Erythroblast (primary cell): ENCODE data around the gene SYK.
"Not testable (repeated sequence)": the region's sequence is repeated elsewhere in the genome, so short reads cannot be mapped to it uniquely, and the experiment has no call there.

Source experiments
- DNase-seq, 2 experiments: peaks; one replicate each; lab custom pipeline; 2025; lab: John Stamatoyannopoulos, UW
- GATA1 ChIP-seq: IDR thresholded peaks from 2 replicates; pipeline ENCODE4 v1.6.1; 2011; ENCODE audit warnings: low read depth, mild to moderate bottlenecking, control low read depth, low read length, moderate library complexity
- POLR2A ChIP-seq: IDR thresholded peaks from 2 replicates; pipeline ENCODE4 v1.6.1; 2011; ENCODE audit warnings: mild to moderate bottlenecking, low read length

Gene SYK

DNA sequence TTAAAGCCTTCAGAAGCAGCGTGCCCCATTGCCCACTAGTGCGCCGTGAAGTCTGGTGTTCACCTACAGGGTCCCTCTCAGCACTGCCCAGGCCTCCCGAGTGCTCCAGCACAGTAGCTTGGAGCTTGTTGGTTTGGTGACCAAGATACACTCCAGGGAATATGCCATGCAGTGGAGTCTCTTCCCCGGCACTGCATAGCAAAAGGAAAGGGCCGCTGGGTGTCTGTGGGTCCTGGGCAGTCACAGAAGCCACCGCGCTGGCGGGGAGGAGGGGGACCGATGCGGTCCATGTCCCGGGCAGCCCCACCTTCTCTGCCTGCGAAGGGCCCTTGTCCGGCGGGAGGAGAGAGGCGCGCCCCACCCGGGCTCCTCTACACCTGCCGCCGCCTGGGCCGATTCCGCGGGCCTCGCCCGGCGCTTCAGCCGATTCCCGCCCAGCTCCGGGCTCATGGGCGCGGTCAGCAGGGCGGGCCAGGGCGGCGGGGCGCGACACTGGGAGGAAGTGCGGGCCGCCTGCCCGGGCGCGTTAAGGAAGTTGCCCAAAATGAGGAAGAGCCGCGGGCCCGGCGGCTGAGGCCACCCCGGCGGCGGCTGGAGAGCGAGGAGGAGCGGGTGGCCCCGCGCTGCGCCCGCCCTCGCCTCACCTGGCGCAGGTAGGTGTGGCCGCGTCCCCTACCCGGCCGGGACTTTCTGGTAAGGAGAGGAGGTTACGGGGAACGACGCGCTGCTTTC lies at the start of gene SYK:
SYK (plus strand) TSS at position 579 of the 732 bp plus-strand sequence. CDS start 42,080 bp downstream, outside the sequence.
- DNase-seq, result peak; percentile 61 to 62
- TF ChIP-seq POLR2A (peak; percentile 60), GATA1 (no peak)

DNA sequence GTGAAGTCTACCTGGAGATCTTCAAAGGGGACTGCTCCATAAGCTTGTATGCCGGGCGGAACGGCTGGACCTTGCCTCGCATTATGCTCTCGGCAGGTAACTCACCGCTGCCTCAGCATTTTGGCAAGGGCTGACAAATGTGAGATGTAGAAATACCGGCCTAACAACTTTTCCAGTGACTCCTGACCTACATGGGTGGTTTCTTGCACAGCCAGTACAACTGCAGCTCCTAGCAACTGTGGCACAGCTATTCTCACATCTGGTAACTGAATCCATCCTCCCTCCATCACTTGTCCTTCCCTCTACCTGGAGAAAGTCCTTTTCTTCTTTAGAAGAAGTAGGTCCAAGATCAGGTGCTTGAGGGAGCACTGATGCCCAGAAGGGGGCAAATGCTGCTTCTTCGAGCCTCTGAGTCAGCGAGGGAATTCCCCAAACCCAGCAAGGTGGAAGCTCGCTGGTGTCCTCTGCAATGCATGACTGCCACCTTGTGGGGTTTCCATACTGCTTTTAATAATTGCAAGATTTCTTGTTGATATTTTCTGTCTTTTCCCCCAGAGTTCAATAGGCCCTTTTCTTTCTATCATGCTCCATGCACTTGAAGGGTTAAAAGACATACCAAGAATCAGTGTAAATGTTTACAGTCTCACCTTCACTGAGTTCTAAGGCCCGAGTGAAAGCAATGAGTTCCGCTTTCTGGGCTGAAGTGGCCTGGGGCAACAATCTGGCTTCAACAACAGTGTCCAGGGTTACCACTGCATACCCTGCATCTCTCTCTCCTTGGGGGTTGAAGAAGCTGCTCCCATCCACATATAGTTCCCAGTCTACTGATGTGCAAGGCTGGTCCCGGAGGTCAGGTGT lies 45.9 kb upstream of the SYK start:
- peak in 1 of 2 experiments; percentile 18 for DNase-seq

DNA sequence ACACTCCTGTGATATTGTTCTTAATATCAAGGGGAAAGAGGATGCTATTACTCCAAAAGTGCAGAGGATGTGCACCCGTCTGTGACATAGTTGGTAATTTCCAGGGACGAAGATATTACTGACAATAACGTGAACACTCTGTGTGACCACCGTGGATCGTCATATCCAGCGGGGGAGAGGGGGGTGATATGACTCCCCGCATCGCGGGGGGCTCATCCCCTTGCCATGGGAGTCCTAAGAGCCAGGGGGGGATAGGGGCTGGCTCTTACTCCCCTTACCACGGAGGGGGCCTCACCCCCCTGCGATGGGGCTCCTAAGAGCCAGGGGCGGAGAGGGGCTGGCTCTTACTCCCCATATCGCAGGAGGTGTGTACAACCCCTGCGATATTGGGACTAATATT lies 41.0 kb upstream of the SYK start:
- DNase-seq, result not testable (repeated sequence)

DNA sequence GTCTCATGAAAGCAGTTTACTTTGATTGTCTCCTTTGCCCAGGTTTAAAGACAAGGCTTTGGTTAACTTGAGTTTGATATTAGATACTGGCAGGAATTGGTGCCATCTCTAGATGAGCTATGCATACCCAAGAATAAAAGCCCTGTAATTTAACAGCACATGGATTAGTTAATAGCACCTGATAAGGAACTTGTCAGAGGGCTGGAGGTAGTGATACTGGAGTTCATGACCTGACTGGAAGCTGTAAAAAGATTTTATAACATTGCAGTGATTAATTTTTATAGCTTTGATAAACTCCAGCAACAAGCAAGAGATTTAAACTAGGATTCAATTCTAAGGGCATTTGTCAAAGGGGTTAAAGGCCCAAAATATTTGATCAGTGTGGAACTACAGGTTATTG lies 34.9 kb upstream of the SYK start:
- TF ChIP-seq POLR2A (no peak), GATA1 (no peak)

DNA sequence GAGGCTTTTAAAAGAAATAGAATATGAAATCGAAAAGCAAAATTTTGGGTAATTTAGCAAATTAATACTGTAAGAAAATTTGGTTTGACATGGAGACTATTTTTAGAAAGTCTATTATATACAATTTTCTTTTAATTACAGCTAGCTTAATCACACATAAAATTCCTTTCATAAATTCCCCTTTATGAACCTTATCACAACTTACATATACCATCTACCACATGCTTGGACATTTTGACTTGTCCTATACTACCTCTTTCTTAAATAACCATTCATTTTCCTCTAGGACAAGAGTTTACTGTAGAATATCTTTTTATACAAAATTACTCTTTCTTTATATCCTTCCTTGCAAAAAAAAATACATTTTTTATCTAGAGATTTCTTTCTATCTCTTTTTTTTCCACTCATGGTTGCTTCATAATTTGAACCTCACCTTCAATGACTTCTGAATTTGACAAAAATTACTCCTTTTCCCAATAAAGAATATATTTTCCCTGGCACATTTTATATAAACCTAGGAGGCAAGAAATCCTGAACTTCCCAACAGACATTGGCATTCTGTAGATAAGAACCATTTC lies 34.0 kb upstream of the SYK start:
- DNase-seq, result peak in 1 of 2 experiments; percentile 3
- TF ChIP-seq POLR2A, result no peak
- TF ChIP-seq GATA1, result no peak

More for the DNA sequence above, 34.9 kb upstream of the SYK start:
- no peak for DNase-seq

DNA sequence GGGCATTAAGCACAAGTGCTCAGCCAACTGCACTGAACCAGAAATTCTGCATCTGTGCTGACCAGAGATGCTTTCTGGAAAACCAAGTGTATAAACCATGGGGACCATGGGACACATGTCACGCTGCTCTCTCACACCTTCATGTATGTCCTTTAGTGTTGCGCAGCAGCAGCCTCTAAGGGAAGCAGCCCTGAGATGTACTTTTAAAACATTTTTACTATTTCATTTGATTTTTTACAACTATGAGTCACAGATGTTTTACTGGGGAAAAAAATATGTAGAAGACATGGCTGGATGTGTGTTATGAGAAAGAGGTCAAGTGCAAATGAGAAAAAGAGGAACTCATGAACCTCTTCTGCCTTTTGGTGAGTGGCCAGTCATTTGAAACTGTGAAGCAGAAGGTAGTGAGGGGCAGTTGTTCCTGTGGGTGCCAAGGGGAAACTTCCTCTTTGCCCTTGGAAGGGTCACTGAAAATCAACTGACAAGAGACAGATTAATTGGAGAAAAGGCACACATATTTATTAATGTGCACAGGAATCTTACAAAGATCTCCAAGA lies 31.4 kb upstream of the SYK start:
- TF ChIP-seq POLR2A (no peak), GATA1 (no peak)
- no peak for DNase-seq

DNA sequence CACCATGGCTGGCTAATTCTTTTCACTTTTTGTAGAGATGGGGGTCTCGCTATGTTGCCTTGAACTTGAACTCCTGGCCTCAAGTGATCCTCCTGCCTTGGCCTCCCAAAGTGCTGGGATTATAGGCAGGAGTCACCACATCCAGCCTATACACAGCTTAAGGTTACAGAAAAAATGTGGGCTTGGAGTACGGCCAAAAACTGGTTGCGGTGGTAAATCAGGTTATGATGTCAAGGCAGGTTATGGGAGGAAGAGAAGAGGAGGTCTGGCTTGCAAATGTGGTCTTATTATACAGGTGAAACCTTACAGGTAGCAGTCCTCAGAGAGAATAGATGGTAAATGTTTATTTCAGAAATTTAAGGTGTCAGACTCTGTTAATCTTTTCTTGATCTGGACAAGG lies 30.7 kb upstream of the SYK start:
- TF ChIP-seq POLR2A (no peak), GATA1 (no peak)
- DNase-seq, result no peak

DNA sequence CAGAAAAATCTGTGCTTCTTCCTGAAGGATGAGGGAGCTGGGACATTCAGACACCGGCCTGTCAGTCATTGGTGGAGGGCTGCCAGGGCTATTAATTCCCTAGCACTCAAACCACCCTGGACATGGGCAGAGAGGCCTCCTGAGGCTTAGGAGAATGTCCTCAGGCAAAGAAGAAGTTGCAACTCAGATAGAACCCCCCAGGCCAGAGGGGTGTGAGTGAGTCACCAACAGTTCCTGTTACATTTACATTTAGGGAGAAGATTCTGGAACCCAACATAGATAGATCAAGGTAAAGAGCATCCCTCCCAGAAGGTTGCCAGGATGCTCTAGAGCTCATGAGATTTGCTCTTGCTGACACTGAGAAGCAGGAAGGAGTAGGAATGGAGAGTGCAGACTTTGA lies 29.2 kb upstream of the SYK start:
- no peak for DNase-seq
- no peak for TF ChIP-seq GATA1
- no peak for TF ChIP-seq POLR2A

DNA sequence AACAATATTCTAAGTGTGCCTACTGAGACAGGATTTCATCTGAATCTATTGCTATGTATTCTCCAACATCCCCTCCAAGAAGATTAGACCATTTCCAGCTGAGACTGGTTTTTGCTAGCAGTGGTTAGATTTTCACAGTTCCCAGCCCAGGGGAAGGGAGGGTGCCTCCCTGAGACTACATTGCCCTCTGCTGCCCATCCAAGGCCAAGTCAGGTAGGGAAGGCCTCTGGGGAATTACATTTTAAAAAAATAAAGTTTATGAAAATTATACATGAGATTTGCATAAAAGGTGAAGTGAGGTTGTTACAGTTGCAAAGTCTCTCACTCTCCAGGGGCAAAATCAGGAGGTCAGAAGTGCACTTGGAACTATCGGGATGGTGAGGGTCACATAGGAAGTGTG lies 28.0 kb upstream of the SYK start:
- DNase-seq, result peak in 1 of 2 experiments; percentile 5
- no peak for TF ChIP-seq GATA1
- TF ChIP-seq POLR2A, result no peak

DNA sequence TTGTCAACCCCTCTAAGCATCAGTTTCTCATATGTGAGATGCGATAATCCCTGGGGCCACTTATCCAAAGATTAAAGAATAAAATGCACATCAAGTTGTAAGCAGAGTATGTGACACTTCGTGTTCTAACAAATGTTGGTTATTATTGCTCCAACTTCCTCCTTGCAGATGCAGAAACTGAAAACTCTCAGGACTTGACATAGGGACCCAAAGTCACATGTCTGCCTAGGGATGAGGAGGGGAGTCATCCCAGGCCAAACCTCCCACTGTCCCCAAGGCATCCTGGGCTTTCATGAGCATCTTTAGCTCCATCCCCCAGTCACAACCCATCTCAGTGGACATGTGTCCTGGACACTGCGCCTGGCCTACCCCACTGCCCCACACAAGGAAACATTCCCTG lies 27.5 kb upstream of the SYK start:
- no peak for DNase-seq
- TF ChIP-seq POLR2A (no peak), GATA1 (no peak)

DNA sequence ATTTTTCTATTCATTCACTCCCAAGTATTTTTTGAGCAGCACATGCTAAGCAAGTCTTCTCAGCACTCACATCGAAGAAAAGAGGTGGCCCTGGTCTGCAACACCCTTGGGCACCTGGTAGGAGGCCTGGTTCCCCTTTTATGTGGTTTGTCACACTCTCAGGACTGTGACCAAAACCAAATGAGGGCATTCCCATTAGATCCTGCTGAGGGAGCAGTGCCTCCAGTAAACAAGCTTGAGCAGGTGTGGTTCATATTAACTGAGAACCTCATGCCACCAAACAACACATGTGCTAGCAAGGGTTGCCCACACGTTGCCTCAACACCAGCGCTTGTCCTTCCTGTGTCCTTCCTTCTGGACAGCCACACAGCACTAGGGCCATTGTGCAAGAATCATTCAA lies 26.9 kb upstream of the SYK start:
- TF ChIP-seq POLR2A, result no peak
- TF ChIP-seq GATA1, result no peak
- no peak for DNase-seq

DNA sequence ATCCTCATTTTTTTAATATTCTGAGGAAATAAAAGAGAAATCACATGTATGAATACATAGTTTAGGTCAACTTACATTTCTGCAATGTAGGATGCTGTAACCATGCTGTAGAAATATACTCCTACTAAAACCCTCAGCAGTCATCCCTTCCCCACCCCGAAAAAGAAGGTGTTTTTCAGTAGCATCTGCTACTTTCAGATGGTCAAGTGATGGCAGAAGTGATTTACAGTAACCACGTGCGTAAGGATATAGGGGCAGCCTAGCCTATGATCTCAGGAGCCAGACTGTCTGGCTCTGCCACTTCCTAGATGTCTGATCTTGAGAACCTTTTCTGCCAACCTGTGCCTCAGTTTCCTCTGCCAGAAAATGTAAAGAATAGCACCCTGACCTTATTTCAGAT lies 26.0 kb upstream of the SYK start:
- no peak for DNase-seq
- no peak for TF ChIP-seq GATA1
- TF ChIP-seq POLR2A, result no peak

DNA sequence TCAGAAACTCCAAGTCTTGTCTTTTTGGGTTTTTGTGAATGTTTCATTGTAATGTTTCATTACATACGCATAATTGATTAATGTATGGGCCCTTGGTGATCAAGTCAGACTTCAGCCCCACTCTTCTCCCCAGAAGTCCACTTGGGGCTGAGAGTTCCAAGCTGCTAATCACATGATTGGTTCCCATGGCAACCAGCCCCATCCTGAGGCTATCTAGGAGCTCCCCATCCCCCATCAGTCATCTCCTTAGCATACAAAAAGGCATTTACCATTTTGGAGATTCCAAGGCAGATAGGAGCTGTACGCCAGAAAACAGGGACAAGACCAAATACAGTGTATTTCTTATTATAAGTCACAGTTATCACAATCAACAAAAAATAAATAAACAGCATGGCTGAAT lies 22.9 kb upstream of the SYK start:
- TF ChIP-seq GATA1 (no peak), POLR2A (no peak)

DNA sequence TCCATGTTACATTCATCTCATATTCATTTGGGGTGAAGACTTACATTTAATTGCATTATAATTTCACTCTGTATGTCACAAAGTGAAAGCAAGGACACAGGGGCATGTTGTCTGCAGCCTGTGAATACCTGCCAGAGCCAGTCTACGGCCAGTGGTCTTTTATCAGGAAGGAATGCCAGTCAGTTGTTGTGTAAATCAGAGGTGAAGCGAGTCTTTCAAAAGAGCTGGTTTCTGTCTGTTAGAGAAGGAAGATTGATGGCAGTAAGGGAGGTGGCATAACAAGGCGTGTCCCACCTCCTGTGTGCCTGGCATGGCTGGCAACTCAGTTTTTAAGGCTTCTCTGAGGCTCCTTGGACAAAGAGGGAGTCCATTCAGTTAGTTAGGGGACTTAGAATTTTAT lies 18.1 kb upstream of the SYK start:
- TF ChIP-seq GATA1 (no peak), POLR2A (no peak)
- DNase-seq, result no peak

More for the DNA sequence above, 22.9 kb upstream of the SYK start:
- DNase-seq, result no peak

DNA sequence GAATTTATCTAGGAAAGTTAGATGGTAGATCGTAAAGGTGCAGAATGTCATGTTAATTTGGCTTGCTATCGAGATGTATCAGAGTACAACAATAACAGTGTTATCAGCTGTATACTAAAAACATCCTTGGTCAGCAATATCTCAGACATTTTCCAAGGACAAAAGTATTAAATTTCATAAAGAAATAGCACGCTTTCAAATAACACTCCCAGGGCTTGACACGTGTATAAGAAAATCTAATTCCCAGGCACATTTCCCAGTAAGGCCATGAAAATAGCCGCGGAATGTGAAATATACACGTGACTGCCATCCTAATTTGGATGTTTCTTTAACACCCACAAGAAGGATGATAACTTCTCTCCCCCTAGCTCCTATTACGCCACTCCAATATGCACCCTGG lies 17.7 kb upstream of the SYK start:
- no peak for TF ChIP-seq GATA1
- no peak for TF ChIP-seq POLR2A
- DNase-seq, result no peak
